Lung (tissue), 12 donors: ENCODE measurements around the gene MOSMO. TPM values are rescaled to one million over a fixed set of nuclear protein-coding genes. Genes with fewer than 3 reads are reported as not detected.
A peak's percentile ranks its signal among the peaks of the same experiment; 100 is the strongest.

Source experiments
- ATAC-seq: fragments of 200-7000 bp; cut with Tn5 transposase; one replicate; pipeline ENCODE4 v1.9.1; 2020; ENCODE audit warnings: moderate number of reproducible peaks; ENCODE audit not compliant: insufficient read depth, low FRiP score
- DNase-seq, 3 donors: peaks; one replicate each; pipeline ENCODE4 v3.0.0-alpha.2; 2013 to 2017
- H3K27ac ChIP-seq, 2 donors: one replicate each; pipeline ENCODE4 v1.5.1; 2013; ENCODE audit warnings: mild to moderate bottlenecking in 2 of 2, moderate library complexity in 2 of 2, control low read depth in 1 of 2, inconsistent platforms in 1 of 2, low read depth in 1 of 2, low read length in 1 of 2
- H3K27me3 ChIP-seq, 3 donors: one replicate each; pipeline ENCODE4 v1.5.1; 2013; ENCODE audit warnings: low read length in 2 of 3; ENCODE audit not compliant: control insufficient read depth in 3 of 3, insufficient read depth in 3 of 3
- H3K36me3 ChIP-seq, 4 donors: one replicate each; pipeline ENCODE4 v1.5.1; 2013; ENCODE audit warnings: low read length in 4 of 4, mild to moderate bottlenecking in 1 of 4, moderate library complexity in 1 of 4; ENCODE audit not compliant: control insufficient read depth in 4 of 4, insufficient read depth in 4 of 4
- H3K4me1 ChIP-seq, 5 donors: one replicate each; pipeline ENCODE4 v1.5.1; 2013; ENCODE audit warnings: low read length in 5 of 5, mild to moderate bottlenecking in 2 of 5, moderate library complexity in 1 of 5; ENCODE audit not compliant: control insufficient read depth in 5 of 5, insufficient read depth in 5 of 5
- H3K4me3 ChIP-seq: one replicate; pipeline ENCODE4 v1.5.1; 2013; ENCODE audit warnings: mild to moderate bottlenecking, control low read depth, moderate library complexity
- H3K9ac ChIP-seq, 2 donors: one replicate each; pipeline ENCODE4 v1.5.1; 2013; ENCODE audit warnings: low read length in 2 of 2, control low read depth in 1 of 2; ENCODE audit not compliant: insufficient read depth in 1 of 2
- H3K9me3 ChIP-seq, 4 donors: one replicate each; pipeline ENCODE4 v1.5.1; 2013; ENCODE audit warnings: low read length in 3 of 4, mild to moderate bottlenecking in 1 of 4, moderate library complexity in 1 of 4; ENCODE audit not compliant: control insufficient read depth in 4 of 4, insufficient read depth in 3 of 4
- CTCF ChIP-seq: IDR thresholded peaks from 2 replicates; pipeline ENCODE4 v1.5.1; 2012; ENCODE audit warnings: mild to moderate bottlenecking; ENCODE audit errors: control extremely low read depth, extremely low read depth
- WGBS, 2 donors: extraction: QIAGEN DNeasy Blood & Tissue Kit; methylation state at CpG; one replicate each; pipeline ENCODE4 v1.1.7; 2013; 5-methylcytosine and 5-hydroxymethylcytosine counted together
- polyA plus RNA-seq, 2 donors: library from polyadenylated mRNA; stranded (reverse); fragments of 200-250 nt; gene quantifications; one replicate each; pipeline ENCODE4 v1.2.1, GENCODE V29; 2013
- total RNA-seq, 2 donors: library from RNA; depleted of rRNA in 1 of 2; stranded (reverse); fragments of >200 nt in 1 of 2; gene quantifications; one replicate each; pipeline ENCODE4 v1.2.1, GENCODE V29; 2014 to 2021
- donor health status: control.
- donor health status: control.
- donor health status: Bipolar disorder and iron deficiency.
- donor health status: healthy.
- donor health status: DM: yes; HTN: yes; CAD: no.

MOSMO gene
- total and polyA plus RNA-seq, 4 donors: 10.3 to 30.6 (median 11.3) TPM

GRCh38 chr16:22029632-22030031, 21.7 kb downstream of the MOSMO start:
- no peak overlapping the region for H3K9ac ChIP-seq
- no peak overlapping the region for H3K4me3 ChIP-seq
- DNase-seq (peak in 1 of 3 donors; percentile 29), ATAC-seq (no peak)
- no peak overlapping the region for H3K27ac ChIP-seq
- TF ChIP-seq CTCF: no peak
- no peaks in the 10 kb centered on the region for H3K27me3 ChIP-seq
- no peaks in the 10 kb centered on the region for H3K9me3 ChIP-seq
- H3K4me1 ChIP-seq: peaks cover 2 to 22% (median 4%) of the 10 kb centered on the region in 5 donors
- peaks cover 0 to 7% (median 0%) of the 10 kb centered on the region in 4 donors for H3K36me3 ChIP-seq
- whole genome bisulfite sequencing, 2 donors: 73 to 81% methylated on average over 4 of the region's 4 CpGs

DNA sequence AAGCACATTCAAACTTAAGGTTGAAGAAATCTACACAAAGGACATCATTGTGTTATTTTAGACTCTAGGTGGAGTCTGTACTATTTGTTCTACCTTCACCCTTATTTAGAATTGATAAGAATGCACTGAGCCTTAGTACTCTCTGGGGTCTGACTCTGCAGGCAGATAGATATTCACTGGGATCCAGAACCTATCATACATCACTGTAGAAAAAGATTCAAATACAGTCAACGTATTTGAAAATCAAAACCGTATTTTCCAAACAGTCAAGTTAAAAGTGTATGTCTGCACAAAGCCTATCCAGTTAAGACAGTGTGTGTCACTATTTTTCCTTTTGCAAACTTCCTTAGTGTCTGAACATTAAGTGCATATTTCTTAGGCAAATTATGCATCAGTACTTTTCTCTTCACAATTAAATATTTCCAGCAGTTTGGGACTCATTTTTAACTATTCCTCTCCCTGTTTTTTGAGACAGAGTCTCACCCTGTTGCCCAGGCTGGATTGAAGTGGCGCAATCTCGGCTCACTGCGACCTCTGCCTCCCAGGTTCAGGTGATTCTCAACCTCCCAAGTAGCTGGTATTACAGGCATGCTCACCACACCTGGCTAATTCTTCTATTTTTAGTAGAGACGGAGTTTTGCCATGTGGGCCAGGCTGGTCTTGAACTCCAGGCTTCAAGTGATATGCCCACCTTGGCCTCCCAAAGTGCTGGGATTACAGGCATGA, 22.3 kb downstream of the MOSMO start:
- Histone ChIP-seq H3K9me3 (no peaks in the 10 kb centered on the region), H3K9ac (no peak overlapping the region), H3K27ac (no peak overlapping the region), H3K4me3 (no peak overlapping the region), H3K36me3 (peaks cover 0 to 7% (median 0%) of the 10 kb centered on the region in 4 donors), H3K27me3 (no peaks in the 10 kb centered on the region), H3K4me1 (peaks cover 2 to 22% (median 4%) of the 10 kb centered on the region in 5 donors)
- ATAC-seq (no peak), DNase-seq (no peak)
- 84 to 86% methylated on average over 6 of the region's 6 CpGs for WGBS, 2 donors
- TF ChIP-seq CTCF: no peak

GRCh38 chr16:22031483-22032083, 23.7 kb downstream of the MOSMO start:
- TF ChIP-seq CTCF: no peak
- WGBS, 2 donors: 62 to 95% methylated on average over 2 of the region's 2 CpGs
- H3K9me3 ChIP-seq: no peaks in the 10 kb centered on the region
- DNase-seq: no peak
- no peak overlapping the region for H3K4me3 ChIP-seq
- no peak for ATAC-seq
- no peak overlapping the region for H3K27ac ChIP-seq
- no peaks in the 10 kb centered on the region for H3K27me3 ChIP-seq
- H3K9ac ChIP-seq: no peak overlapping the region
- peaks cover 0 to 7% (median 0%) of the 10 kb centered on the region in 4 donors for H3K36me3 ChIP-seq
- peaks cover 2 to 19% (median 4%) of the 10 kb centered on the region in 5 donors for H3K4me1 ChIP-seq
